ENCODE measurements around the gene SHROOM3. TPM values are rescaled to one million over a fixed set of nuclear protein-coding genes. Genes with fewer than 3 reads are reported as not detected.
"Not testable (repeated sequence)": the region's sequence is repeated elsewhere in the genome, so short reads cannot be mapped to it uniquely, and the experiment has no call there.

SHROOM3 gene
- 0.51 and 1.1 TPM in 2 replicates for total RNA-seq

GRCh38 chr4:76434901-76435527 is at the start of gene SHROOM3:
Gene SHROOM3 (plus strand): TSS chr4:76435229. CDS start chr4:76436053, 824 bp downstream.
- no peak for DNase-seq

GRCh38 chr4:76385974-76386373 is 49.1 kb upstream of the SHROOM3 start:
- DNase-seq = no peak

GRCh38 chr4:76386566-76387305 is 48.3 kb upstream of the SHROOM3 start:
- DNase-seq = no peak

- no peak for DNase-seq
These were observed 46.7 kb upstream of the SHROOM3 start for GRCh38 chr4:76388160-76388908.

GRCh38 chr4:76401654-76402053 is 33.4 kb upstream of the SHROOM3 start:
- DNase-seq = no peak

- no peak for DNase-seq
These were observed 28.9 kb upstream of the SHROOM3 start for GRCh38 chr4:76406081-76406480.

DNA sequence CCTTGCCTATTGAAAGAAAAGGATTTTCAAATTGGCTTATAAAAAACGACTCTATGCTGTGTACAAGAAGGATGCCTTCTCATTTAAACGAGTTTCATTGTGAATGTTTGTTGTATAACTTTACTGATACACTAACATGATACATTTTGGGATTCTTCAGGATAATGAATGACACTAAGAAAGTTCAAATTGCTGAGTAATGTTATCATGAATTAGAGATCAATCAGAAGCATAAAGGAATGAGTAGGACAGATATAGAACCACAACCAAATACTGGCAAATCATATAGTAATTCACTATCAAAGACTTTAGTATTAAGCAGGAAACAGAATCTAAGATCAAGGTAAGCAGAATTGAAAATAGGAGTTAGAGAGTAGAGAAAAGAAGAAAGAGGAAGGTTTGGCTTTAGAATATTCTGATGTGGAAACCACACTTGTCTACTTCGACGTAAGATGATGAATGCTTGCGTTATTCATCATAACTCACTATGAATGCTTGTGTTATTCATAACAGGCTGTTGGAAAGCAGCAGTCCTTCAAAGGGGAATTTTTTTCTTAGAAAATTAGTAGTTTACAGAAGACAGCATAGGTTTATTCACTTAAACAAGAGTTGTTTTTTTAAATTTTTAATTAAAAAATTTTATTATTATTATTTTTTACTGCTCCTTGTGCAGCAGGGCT is 27.4 kb upstream of the SHROOM3 start:
- DNase-seq = no peak

- DNase-seq = no peak
These were observed 24.4 kb upstream of the SHROOM3 start for GRCh38 chr4:76410636-76411035.

GRCh38 chr4:76420188-76420761 is 14.8 kb upstream of the SHROOM3 start:
- no peak for DNase-seq

DNA sequence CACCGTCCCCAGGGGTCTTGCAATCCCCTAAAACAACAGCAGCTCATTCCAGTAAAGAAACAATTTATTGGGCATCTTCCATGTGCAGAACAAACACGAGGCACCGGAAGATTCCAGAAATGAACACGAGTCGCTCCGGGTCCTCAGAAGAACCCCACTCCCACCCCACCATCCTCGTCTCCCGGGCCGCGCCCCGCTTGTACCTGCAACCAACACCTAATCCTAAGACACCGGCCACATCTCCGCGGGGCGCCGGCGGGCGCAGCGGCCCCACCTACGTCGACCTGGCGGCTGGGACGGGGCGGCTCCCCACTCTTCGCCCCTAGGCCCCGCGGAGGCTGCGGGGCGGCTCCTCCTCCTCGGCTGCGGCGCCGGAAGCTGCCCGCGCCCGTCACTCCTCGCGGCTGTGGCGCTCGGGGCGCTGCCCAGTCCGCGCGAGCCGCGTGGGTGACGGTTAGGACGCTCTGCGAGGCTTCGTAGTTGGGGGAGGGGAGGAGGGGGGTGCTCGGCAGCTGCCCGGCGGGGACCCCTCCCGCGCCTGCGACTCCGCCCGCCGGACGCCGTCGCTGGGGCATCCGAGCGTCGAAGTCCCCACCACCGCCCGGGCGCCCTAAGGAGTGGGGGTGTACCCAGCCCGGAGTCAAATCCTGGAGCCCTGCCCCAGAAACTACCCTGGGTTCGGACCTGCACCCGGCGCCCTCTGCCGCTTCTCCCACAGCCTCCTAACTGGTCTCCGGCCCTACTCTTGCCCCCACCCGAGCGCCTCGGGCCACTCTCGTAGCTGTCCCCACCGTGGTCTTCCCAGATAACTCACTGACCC is 14.1 kb upstream of the SHROOM3 start, which contains the start of gene CCDC158:
Gene CCDC158, minus strand, starts transcription at position 380 of the 820 bp plus-strand sequence. CDS start 17,934 bp downstream, outside the sequence.
- no peak for DNase-seq

DNA sequence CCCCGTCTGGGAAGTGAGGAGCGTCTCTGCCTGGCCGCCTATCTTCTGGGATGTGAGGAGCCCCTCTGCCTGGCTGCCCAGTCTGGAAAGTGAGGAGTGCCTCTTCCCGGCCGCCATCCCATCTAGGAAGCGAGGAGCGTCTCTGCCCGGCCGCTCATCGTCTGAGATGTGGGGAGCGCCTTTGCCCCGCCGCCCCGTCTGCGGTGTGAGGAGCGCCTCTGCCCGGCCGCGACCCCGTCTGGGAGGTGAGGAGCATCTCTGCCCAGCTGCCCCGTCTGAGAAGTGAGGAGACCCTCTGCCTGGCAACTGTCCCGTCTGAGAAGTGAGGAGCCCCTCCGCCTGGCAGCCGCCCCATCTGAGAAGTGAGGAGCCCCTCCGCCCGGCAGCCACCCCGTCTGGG is 11.9 kb upstream of the SHROOM3 start:
- not testable (repeated sequence) for DNase-seq

DNA sequence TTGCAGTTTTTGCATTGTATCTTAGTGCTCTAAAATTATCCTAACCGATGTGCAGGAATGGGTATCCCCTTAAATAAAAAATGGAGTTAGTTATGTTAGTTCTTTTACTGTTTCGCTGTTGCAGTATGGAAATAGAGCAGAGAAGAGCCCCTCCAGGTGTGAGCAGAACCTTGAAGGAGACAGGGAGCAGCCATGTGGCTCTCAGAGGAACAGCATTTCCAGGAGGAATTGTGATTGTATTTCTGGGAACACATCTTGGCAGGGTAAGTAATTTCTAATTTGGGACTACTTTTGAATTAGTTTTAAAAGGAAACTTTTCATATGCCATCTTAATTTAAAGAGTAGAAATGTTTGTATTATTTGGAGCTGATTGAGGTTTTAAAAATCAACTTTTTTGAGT is 8.8 kb upstream of the SHROOM3 start:
- no peak for DNase-seq

GRCh38 chr4:76429636-76430035 is 5.4 kb upstream of the SHROOM3 start:
- no peak for DNase-seq

GRCh38 chr4:76430519-76431388 is 4.3 kb upstream of the SHROOM3 start:
- DNase-seq = peak; percentile 73

- DNase-seq = no peak
These were observed 695 bp downstream of the SHROOM3 start for GRCh38 chr4:76435528-76436319.

- no peak for DNase-seq
These were observed 4.5 kb downstream of the SHROOM3 start for GRCh38 chr4:76439491-76439890.

GRCh38 chr4:76441881-76442280 is 6.9 kb downstream of the SHROOM3 start:
- no peak for DNase-seq

DNA sequence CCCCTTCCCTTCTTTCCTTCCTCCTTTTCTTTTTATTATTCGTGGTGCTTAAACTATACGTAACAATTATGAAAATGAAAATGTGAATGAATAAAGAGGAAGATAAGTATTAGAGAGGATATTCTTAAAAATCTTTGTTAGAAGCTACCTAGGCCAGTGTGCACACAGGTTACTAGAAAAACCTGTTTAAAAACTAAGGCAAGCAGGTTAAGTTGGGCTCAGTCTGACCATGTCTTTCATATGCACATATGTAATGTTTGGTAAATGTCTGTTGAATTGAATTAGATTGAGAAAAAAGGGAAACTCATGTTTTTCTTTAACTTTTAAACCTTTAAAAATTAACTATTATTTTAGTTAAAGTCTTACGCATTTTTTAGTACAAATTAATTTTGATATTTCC is 7.8 kb downstream of the SHROOM3 start:
- DNase-seq = no peak

- no peak for DNase-seq
These were observed 8.3 kb downstream of the SHROOM3 start for GRCh38 chr4:76443376-76443775.

GRCh38 chr4:76445911-76446310 is 10.9 kb downstream of the SHROOM3 start:
- no peak for DNase-seq
